ENCODE results near the gene ERO1B.
"Not testable (repeated sequence)": the region's sequence is repeated elsewhere in the genome, so short reads cannot be mapped to it uniquely, and the experiment has no call there.

The ERO1B gene

GRCh38 chr1:236188084-236188483 lies 93.7 kb downstream of the ERO1B start:
- DNase-seq = not testable (repeated sequence)

- DNase-seq = not testable (repeated sequence)
Measured at GRCh38 chr1:236186471-236186870, 95.3 kb downstream of the ERO1B start.

GRCh38 chr1:236185687-236186086 lies 96.1 kb downstream of the ERO1B start:
- no peak for DNase-seq

GRCh38 chr1:236181059-236181458 lies 100.7 kb downstream of the ERO1B start:
- no peak for DNase-seq

GRCh38 chr1:236179634-236180033 lies 102.1 kb downstream of the ERO1B start:
- DNase-seq = no peak

- DNase-seq = no peak
Measured at GRCh38 chr1:236176337-236177336, 105.1 kb downstream of the ERO1B start.

GRCh38 chr1:236175642-236176336 lies 106.0 kb downstream of the ERO1B start:
- DNase-seq = no peak

- no peak for DNase-seq
Measured at GRCh38 chr1:236173174-236173767, 108.5 kb downstream of the ERO1B start.

- DNase-seq = no peak
Measured at GRCh38 chr1:236172041-236172579, 109.6 kb downstream of the ERO1B start.

- no peak for DNase-seq
Measured at GRCh38 chr1:236168716-236169429, 112.9 kb downstream of the ERO1B start.

- DNase-seq = no peak
Measured at GRCh38 chr1:236167578-236167977, 114.2 kb downstream of the ERO1B start.

GRCh38 chr1:236167154-236167553 lies 114.6 kb downstream of the ERO1B start:
- DNase-seq = no peak

GRCh38 chr1:236166041-236166440 lies 115.7 kb downstream of the ERO1B start:
- no peak for DNase-seq
